Activated naive CD4-positive, alpha-beta T cell treated with anti-CD3 and anti-CD28 coated beads, Interleukin-2, amount 10 ng/mL, durations not matched to agents 7 days and 5 days (primary cell): Measurements from ENCODE around the gene CSHL1.
A peak's percentile ranks its signal among the peaks of the same experiment; 100 is the strongest.
"Not testable (repeated sequence)": the region's sequence is repeated elsewhere in the genome, so short reads cannot be mapped to it uniquely, and the experiment has no call there.

Experiments used
- CTCF ChIA-PET: fragments of 350-600 bp; sonication (Branson Sonifier 250); formaldehyde crosslinking; loops from one replicate; lab custom pipeline; 2021; ENCODE audit warnings: antibody characterized with exemption; lab: Charles Lee
- DNase-seq: peaks from one replicate; pipeline ENCODE4 v3.0.0-alpha.2; 2020
- H3K27ac Mint-ChIP-seq: one replicate; pipeline ENCODE4 v1.8.0; 2021; ENCODE audit warnings: mild to moderate bottlenecking, moderate library complexity, mixed read lengths
- H3K27me3 Mint-ChIP-seq: one replicate; pipeline ENCODE4 v1.8.0; 2021; ENCODE audit warnings: mild to moderate bottlenecking, mixed read lengths
- H3K36me3 Mint-ChIP-seq: one replicate; pipeline ENCODE4 v1.8.0; 2021; ENCODE audit warnings: mixed read lengths
- H3K4me1 Mint-ChIP-seq: one replicate; pipeline ENCODE4 v1.8.0; 2021; ENCODE audit warnings: mixed read lengths
- H3K4me3 Mint-ChIP-seq: one replicate; pipeline ENCODE4 v1.8.0; 2021; ENCODE audit warnings: mild to moderate bottlenecking, moderate library complexity, mixed read lengths
- H3K9me3 Mint-ChIP-seq: one replicate; pipeline ENCODE4 v1.8.0; 2021; ENCODE audit warnings: mixed read lengths

The CSHL1 gene

DNA sequence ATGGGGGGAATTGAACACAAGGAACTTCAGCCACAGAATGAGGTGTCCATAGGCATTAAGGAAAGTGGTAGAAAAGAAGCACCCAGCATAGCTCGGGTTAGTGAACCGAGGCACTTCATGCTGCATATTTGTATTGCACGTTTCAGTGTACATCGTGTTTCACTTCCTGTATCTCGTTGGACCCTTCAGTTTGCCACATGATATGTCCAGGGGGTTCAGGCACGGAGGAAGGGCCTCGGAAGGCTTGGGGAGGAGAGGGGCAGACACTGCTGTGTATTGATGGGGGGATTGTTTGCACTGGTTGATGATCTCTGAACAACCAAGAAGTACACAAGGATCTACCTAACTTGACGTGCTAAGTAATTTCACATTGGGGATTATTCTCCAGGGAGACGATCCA lies 11.3 kb upstream of the CSHL1 start:
- H3K4me1 Mint-ChIP-seq, H3K27ac Mint-ChIP-seq, H3K4me3 Mint-ChIP-seq, H3K36me3 Mint-ChIP-seq, DNase-seq, H3K9me3 Mint-ChIP-seq: not testable (repeated sequence)
- CTCF ChIA-PET = interaction anchor here (0.9 to 1.2 kb wide), 3 partner anchors 10 to 108 kb away, joined by 3 read pairs; no protein-coding TSS in a partner anchor
- peaks cover 56% of the 10 kb centered on the region for H3K27me3 Mint-ChIP-seq

GRCh38 chr17:63920779-63921178 lies 9.7 kb upstream of the CSHL1 start:
- not testable (repeated sequence) for DNase-seq, H3K36me3 Mint-ChIP-seq, H3K4me1 Mint-ChIP-seq, H3K4me3 Mint-ChIP-seq, H3K9me3 Mint-ChIP-seq, H3K27ac Mint-ChIP-seq
- H3K27me3 Mint-ChIP-seq = peaks cover 64% of the 10 kb centered on the region
- CTCF ChIA-PET = interaction anchor here (0.6 to 4.0 kb wide), 10 partner anchors 9 to 104 kb away, joined by 3 to 83 read pairs (median 18); partner anchors contain the start of genes ICAM2 and PRR29

- CTCF ChIA-PET = interaction anchor here (0.6 to 4.0 kb wide), 34 partner anchors 8 to 360 kb away, joined by 3 to 83 read pairs (median 7); partner anchors contain the start of genes CD79B, ICAM2 and PRR29
- H3K4me1 Mint-ChIP-seq, H3K9me3 Mint-ChIP-seq, H3K4me3 Mint-ChIP-seq, DNase-seq, H3K27ac Mint-ChIP-seq, H3K36me3 Mint-ChIP-seq: not testable (repeated sequence)
- peaks cover 62% of the 10 kb centered on the region for H3K27me3 Mint-ChIP-seq
These were observed 9.0 kb upstream of the CSHL1 start for GRCh38 chr17:63920050-63920449.

DNA sequence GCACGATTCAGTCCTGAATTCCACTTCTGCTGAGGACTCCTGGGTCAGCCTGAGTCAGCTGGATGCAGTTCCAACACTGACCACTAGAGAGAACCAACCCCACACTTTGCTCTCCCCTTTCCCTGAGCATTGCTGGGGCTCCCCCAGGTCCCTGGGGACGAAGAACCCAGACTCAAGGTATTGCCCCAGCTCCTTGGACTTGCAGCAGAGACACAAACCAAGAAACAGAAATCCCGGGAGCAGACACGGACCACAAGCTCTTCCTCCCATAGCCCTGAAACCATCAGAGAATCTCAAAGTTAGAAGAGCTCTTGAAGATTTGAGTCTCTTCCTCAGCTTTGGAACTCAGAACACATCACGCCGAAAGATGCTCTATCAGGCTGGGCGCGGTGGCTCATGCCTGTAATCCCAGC lies 8.3 kb upstream of the CSHL1 start:
- no peak overlapping the region for H3K4me3 Mint-ChIP-seq
- H3K36me3 Mint-ChIP-seq = no peaks in the 10 kb centered on the region
- H3K27ac Mint-ChIP-seq = no peak overlapping the region

DNA sequence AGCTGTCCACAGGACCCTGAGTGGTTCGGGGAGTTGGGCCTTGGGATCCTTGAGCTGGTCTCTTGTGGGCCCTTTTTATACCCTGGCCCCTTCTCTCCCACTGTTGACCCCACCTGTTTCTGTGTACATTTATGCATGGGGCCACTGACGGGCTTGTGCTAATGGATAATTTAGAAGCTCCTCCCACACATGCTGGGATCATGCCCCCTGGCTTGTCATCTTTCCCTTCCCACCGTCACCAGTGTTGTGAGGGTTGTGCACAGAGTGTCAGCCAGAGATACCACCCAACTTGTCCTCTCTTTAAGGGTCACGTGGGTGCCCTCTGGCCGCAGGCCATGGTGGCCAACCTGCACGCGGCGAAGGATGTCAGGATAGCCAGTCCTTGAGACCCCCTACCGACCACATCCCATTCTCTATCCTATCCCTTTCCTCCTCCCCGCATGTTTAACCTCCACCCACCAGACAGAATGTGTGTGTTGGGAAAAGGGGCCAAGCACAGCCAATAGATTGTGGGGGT lies 7.8 kb upstream of the CSHL1 start, which contains the start of gene GH1:
Gene GH1, minus strand, starts transcription at position 51 of the 517 bp plus-strand sequence. CDS start 63 bp downstream, outside the sequence.
- H3K36me3 Mint-ChIP-seq, H3K9me3 Mint-ChIP-seq, H3K27ac Mint-ChIP-seq, DNase-seq, H3K4me3 Mint-ChIP-seq, H3K4me1 Mint-ChIP-seq: not testable (repeated sequence)
- CTCF ChIA-PET = interaction anchor here (0.8 to 4.0 kb wide), 36 partner anchors 10 to 363 kb away, joined by 3 to 83 read pairs (median 6); partner anchors contain the start of genes CD79B, ICAM2 and PRR29
- peaks cover 65% of the 10 kb centered on the region for H3K27me3 Mint-ChIP-seq

More for the DNA sequence above, 8.3 kb upstream of the CSHL1 start:
- Mint-ChIP-seq H3K4me1 (peaks cover 9% of the 10 kb centered on the region), H3K27me3 (peaks cover 61% of the 10 kb centered on the region), H3K9me3 (no peaks in the 10 kb centered on the region)
- DNase-seq = peak; percentile 83
- CTCF ChIA-PET = interaction anchor here (0.6 to 4.0 kb wide), 39 partner anchors 7 to 362 kb away, joined by 3 to 83 read pairs (median 6); partner anchors contain the start of genes CD79B, ICAM2 and PRR29

DNA sequence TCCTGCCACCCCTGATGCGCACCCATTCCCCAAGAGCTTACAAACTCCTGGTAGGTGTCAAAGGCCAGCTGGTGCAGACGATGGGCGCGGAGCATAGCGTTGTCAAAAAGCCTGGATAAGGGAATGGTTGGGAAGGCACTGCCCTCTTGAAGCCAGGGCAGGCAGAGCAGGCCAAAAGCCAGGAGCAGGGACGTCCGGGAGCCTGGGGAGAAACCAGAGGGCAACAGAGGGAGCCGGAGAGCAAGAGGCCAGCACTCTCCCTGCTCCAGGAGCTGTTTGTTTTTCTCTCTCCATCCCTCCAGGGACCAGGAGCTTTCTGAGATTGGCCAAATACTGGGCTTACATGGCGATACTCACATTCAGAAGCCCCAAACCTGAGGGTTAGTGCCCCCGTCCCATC lies 7.2 kb upstream of the CSHL1 start:
- CTCF ChIA-PET = interaction anchor here (0.6 to 4.0 kb wide), 16 partner anchors 8 to 215 kb away, joined by 3 to 83 read pairs (median 14); partner anchors contain the start of genes CD79B and PRR29
- Mint-ChIP-seq H3K27me3 (peaks cover 71% of the 10 kb centered on the region), H3K9me3 (no peaks in the 10 kb centered on the region), H3K4me3 (no peak overlapping the region), H3K27ac (no peak overlapping the region), H3K36me3 (no peaks in the 10 kb centered on the region), H3K4me1 (peaks cover 9% of the 10 kb centered on the region)
- DNase-seq = no peak

- Mint-ChIP-seq H3K9me3 (no peaks in the 10 kb centered on the region), H3K36me3 (no peaks in the 10 kb centered on the region), H3K27me3 (peaks cover 77% of the 10 kb centered on the region), H3K4me1 (peaks cover 9% of the 10 kb centered on the region), H3K27ac (no peak overlapping the region), H3K4me3 (no peak overlapping the region)
- DNase-seq = no peak
- CTCF ChIA-PET = interaction anchor here (1.0 to 4.0 kb wide), 10 partner anchors 12 to 216 kb away, joined by 3 to 83 read pairs (median 22); no protein-coding TSS in a partner anchor
These were observed 6.6 kb upstream of the CSHL1 start for GRCh38 chr17:63917646-63918045.

DNA sequence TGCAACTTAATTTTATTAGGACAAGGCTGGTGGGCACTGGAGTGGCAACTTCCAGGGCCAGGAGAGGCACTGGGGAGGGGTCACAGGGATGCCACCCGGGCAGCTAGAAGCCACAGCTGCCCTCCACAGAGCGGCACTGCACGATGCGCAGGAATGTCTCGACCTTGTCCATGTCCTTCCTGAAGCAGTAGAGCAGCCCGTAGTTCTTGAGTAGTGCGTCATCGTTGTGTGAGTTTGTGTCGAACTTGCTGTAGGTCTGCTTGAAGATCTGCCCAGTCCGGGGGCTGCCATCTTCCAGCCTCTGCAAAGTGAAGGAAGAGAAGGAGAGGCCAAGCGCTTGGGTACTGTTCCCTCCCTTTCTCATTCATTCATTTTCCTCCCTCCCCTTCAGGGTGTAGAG lies 6.1 kb upstream of the CSHL1 start:
- H3K27me3 Mint-ChIP-seq = peaks cover 79% of the 10 kb centered on the region
- H3K4me1 Mint-ChIP-seq, H3K27ac Mint-ChIP-seq, H3K4me3 Mint-ChIP-seq, H3K36me3 Mint-ChIP-seq, DNase-seq, H3K9me3 Mint-ChIP-seq: not testable (repeated sequence)
- CTCF ChIA-PET = interaction anchor here (1.3 to 4.0 kb wide), 6 partner anchors 12 to 111 kb away, joined by 3 to 68 read pairs (median 11); no protein-coding TSS in a partner anchor

GRCh38 chr17:63916566-63917185 lies 5.6 kb upstream of the CSHL1 start:
- no peak overlapping the region for H3K27ac Mint-ChIP-seq
- H3K36me3 Mint-ChIP-seq = no peaks in the 10 kb centered on the region
- CTCF ChIA-PET = interaction anchor here (1.1 to 4.0 kb wide), 7 partner anchors 13 to 217 kb away, joined by 3 to 27 read pairs (median 4); no protein-coding TSS in a partner anchor

GRCh38 chr17:63915753-63916152 lies 4.7 kb upstream of the CSHL1 start:
- CTCF ChIA-PET = interaction anchor here (1.0 to 1.9 kb wide), 7 partner anchors 31 to 218 kb away, joined by 3 to 8 read pairs (median 3); no protein-coding TSS in a partner anchor
- not testable (repeated sequence) for H3K4me3 Mint-ChIP-seq

More at GRCh38 chr17:63916566-63917185, 5.6 kb upstream of the CSHL1 start:
- H3K9me3 Mint-ChIP-seq = no peaks in the 10 kb centered on the region
- DNase-seq = peak; percentile 7
- peaks cover 12% of the 10 kb centered on the region for H3K4me1 Mint-ChIP-seq
- H3K27me3 Mint-ChIP-seq = peaks cover 80% of the 10 kb centered on the region
- no peak overlapping the region for H3K4me3 Mint-ChIP-seq

DNA sequence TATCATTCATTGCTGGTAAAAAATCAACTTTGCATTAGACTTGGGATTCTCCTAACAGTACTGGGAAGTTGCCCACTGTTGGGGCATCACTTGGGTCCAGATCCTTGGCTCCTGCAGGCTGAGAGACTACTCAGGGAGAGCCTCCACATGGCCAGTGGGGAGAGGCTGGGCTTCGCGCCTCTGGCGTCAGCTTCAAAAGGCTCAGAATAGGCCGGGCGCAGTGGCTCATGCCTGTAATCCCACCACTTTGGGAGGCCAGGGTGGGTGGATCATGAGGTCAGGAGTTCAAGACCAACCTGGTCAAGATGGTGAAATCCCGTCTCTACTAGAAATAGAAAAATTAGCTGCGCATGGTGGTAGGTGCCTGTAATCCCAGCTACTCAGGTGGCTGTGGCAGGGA lies 3.4 kb upstream of the CSHL1 start:
- Mint-ChIP-seq H3K36me3 (no peaks in the 10 kb centered on the region), H3K4me3 (no peak overlapping the region), H3K27me3 (peaks cover 81% of the 10 kb centered on the region), H3K4me1 (peaks cover 7% of the 10 kb centered on the region), H3K9me3 (no peaks in the 10 kb centered on the region), H3K27ac (no peak overlapping the region)
- DNase-seq = peak; percentile 14
- CTCF ChIA-PET = interaction anchor here (4.2 kb wide), 1 partner anchor 32 kb away, joined by 16 read pairs; no protein-coding TSS in a partner anchor

More at GRCh38 chr17:63915753-63916152, 4.7 kb upstream of the CSHL1 start:
- Mint-ChIP-seq H3K27me3 (peaks cover 81% of the 10 kb centered on the region), H3K4me1 (peaks cover 12% of the 10 kb centered on the region)
- not testable (repeated sequence) for H3K27ac Mint-ChIP-seq, H3K36me3 Mint-ChIP-seq, H3K9me3 Mint-ChIP-seq, DNase-seq

DNA sequence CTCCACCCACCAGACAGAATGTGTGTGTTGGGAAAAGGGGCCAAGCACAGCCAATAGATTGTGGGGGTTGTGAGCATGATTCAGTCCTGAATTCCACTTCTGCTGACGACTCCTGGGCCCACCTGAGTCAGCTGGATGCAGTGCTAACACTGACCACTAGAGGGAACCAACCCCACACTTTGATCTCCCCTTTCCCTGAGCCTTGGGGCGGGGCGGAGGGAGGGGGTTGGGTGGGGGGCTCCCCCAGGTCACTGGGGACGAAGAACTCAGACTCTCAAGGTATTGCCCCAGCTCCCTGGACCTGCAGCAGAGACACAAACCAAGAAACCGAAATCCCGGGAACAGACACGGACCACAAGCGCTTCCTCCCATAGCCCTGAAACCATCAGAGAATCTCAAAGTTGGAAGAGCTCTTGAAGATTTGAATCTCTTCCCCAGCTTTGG lies 621 bp upstream of the CSHL1 start:
- no peak overlapping the region for H3K27ac Mint-ChIP-seq

GRCh38 chr17:63910096-63910495 lies 962 bp downstream of the CSHL1 start:
- H3K27ac Mint-ChIP-seq = no peak overlapping the region
- no peaks in the 10 kb centered on the region for H3K36me3 Mint-ChIP-seq
- H3K9me3 Mint-ChIP-seq = no peaks in the 10 kb centered on the region
- H3K27me3 Mint-ChIP-seq = peaks cover 59% of the 10 kb centered on the region
- no peak overlapping the region for H3K4me3 Mint-ChIP-seq
- peak; percentile 10 for DNase-seq
- CTCF ChIA-PET = interaction anchor here (0.6 to 4.3 kb wide), 8 partner anchors 8 to 223 kb away, joined by 3 to 40 read pairs (median 8); partner anchors contain the start of gene CD79B
- H3K4me1 Mint-ChIP-seq = peaks cover 2% of the 10 kb centered on the region

More for the DNA sequence above, 621 bp upstream of the CSHL1 start:
- CTCF ChIA-PET = interaction anchor here (0.7 to 4.3 kb wide), 14 partner anchors 8 to 234 kb away, joined by 3 to 40 read pairs (median 5); partner anchors contain the start of gene CD79B
- peak; percentile 77 for DNase-seq
- H3K4me1 Mint-ChIP-seq = peaks cover 2% of the 10 kb centered on the region
- no peak overlapping the region for H3K4me3 Mint-ChIP-seq
- H3K36me3 Mint-ChIP-seq = no peaks in the 10 kb centered on the region
- peaks cover 64% of the 10 kb centered on the region for H3K27me3 Mint-ChIP-seq
- H3K9me3 Mint-ChIP-seq = no peaks in the 10 kb centered on the region

GRCh38 chr17:63909586-63909985 lies 1.5 kb downstream of the CSHL1 start:
- H3K27ac Mint-ChIP-seq, H3K4me3 Mint-ChIP-seq, H3K4me1 Mint-ChIP-seq, DNase-seq, H3K9me3 Mint-ChIP-seq, H3K36me3 Mint-ChIP-seq: not testable (repeated sequence)
- CTCF ChIA-PET = interaction anchor here (1.7 to 4.3 kb wide), 2 partner anchors 81 to 117 kb away, joined by 8 to 40 read pairs; no protein-coding TSS in a partner anchor
- peaks cover 58% of the 10 kb centered on the region for H3K27me3 Mint-ChIP-seq
